Peyer's patch (tissue), 4 donors: ENCODE data around the gene SLC35E2B. TPM values are rescaled to one million over a fixed set of nuclear protein-coding genes. Genes with fewer than 3 reads are reported as not detected.

Experiments
- DNase-seq, 3 donors: peaks; one replicate each; pipeline ENCODE4 v3.0.0-alpha.2; 2017 to 2019
- H3K27ac ChIP-seq, 4 donors: fragments of 200-600 bp; sonication (generic); one replicate each; pipeline ENCODE4 v1.5.1; 2016 to 2019
- H3K27me3 ChIP-seq, 2 donors: fragments of 200-600 bp; sonication (generic); one replicate each; pipeline ENCODE4 v1.5.1; 2019
- H3K36me3 ChIP-seq, 3 donors: fragments of 200-600 bp; sonication (generic); one replicate each; pipeline ENCODE4 v1.5.1; 2016 to 2019
- H3K4me1 ChIP-seq, 4 donors: fragments of 200-600 bp; sonication (generic); one replicate each; pipeline ENCODE4 v1.5.1; 2016 to 2019
- H3K4me3 ChIP-seq, 4 donors: fragments of 200-600 bp; sonication (generic); 1 replicate in 3 of 4; 2 replicates in 1 of 4; pipeline ENCODE4 v1.5.1; 2016 to 2019; ENCODE audit warnings: mild to moderate bottlenecking in 1 of 4
- H3K9me3 ChIP-seq, 4 donors: fragments of 200-600 bp; sonication (generic); one replicate each; pipeline ENCODE4 v1.5.1; 2016 to 2019; ENCODE audit warnings: mild to moderate bottlenecking in 1 of 4
- POLR2A ChIP-seq, 2 donors: fragments of 450-650 bp; IDR thresholded peaks; one replicate each; pipeline ENCODE4 v1.5.1; 2017; ENCODE audit warnings: antibody characterized with exemption in 2 of 2, mild to moderate bottlenecking in 2 of 2, moderate library complexity in 2 of 2
- total RNA-seq, 4 donors: library from RNA; depleted of rRNA; stranded (reverse); fragments of >200 nt; gene quantifications; one replicate each; pipeline ENCODE4 v1.1.0, GENCODE V29; 2016
- TF ChIP-seq, protein P1 (sequence below), 6 experiments: fragments of 450-650 bp in 4 of 6; fragments of 200-600 bp in 2 of 6; sonication (generic) in 1 of 6; IDR thresholded peaks; one replicate each; pipeline ENCODE4 v1.5.1; 2017 to 2019; ENCODE audit warnings: antibody characterized with exemption in 6 of 6, mild to moderate bottlenecking in 3 of 6, moderate library complexity in 1 of 6

SLC35E2B gene
- total RNA-seq, 4 donors from 2014 or later: 76.9 to 132 (median 103) TPM

DNA sequence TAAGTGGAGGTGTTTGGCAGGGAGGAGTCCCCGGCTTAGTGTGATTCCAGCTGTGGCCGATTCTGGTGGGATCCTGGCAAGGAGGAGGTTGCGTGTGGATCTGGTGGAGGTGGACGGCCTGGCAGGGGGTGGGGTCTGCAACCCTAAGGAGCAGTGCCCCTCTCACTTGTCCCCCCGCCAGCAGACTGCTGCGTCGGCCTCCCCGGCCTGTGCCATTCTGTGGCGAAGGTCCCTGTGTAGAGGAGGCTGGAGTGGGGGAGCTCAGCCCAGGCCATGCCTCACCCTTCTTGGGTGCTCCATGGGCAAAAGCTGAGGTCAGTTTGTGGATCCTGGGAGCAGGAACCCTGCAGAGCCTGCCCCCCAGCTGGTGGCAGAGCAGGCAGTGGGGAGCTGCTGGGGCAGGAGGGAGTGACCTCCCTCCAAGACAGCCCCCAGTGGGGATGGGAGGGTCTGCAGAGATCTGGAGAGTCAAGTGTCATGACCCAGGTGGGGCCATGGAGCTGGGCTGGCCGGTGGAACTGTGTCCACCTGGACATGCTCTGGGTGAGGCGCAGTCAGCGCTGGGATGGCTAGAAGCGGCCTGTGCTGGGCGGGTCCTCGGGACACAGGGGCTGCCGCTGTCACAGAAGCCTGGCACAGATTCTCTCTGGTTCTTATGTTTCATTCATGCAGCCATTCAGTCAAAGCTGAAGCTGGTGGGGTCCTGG lies 72.0 kb downstream of the SLC35E2B start:
- Histone ChIP-seq H3K9me3 (no peaks in the 10 kb centered on the region), H3K36me3 (peaks cover 0 to 15% (median 0%) of the 10 kb centered on the region in 3 donors), H3K4me1 (peaks cover 0 to 14% (median 9%) of the 10 kb centered on the region in 4 donors), H3K27ac (no peak overlapping the region), H3K4me3 (no peak overlapping the region), H3K27me3 (no peaks in the 10 kb centered on the region)
- no peak for DNase-seq
- TF ChIP-seq, protein P1, sequence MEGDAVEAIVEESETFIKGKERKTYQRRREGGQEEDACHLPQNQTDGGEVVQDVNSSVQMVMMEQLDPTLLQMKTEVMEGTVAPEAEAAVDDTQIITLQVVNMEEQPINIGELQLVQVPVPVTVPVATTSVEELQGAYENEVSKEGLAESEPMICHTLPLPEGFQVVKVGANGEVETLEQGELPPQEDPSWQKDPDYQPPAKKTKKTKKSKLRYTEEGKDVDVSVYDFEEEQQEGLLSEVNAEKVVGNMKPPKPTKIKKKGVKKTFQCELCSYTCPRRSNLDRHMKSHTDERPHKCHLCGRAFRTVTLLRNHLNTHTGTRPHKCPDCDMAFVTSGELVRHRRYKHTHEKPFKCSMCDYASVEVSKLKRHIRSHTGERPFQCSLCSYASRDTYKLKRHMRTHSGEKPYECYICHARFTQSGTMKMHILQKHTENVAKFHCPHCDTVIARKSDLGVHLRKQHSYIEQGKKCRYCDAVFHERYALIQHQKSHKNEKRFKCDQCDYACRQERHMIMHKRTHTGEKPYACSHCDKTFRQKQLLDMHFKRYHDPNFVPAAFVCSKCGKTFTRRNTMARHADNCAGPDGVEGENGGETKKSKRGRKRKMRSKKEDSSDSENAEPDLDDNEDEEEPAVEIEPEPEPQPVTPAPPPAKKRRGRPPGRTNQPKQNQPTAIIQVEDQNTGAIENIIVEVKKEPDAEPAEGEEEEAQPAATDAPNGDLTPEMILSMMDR (IDR thresholded peaks at IDR 0.05): no peak
- no peak for TF ChIP-seq POLR2A (IDR thresholded peaks at IDR 0.05)

DNA sequence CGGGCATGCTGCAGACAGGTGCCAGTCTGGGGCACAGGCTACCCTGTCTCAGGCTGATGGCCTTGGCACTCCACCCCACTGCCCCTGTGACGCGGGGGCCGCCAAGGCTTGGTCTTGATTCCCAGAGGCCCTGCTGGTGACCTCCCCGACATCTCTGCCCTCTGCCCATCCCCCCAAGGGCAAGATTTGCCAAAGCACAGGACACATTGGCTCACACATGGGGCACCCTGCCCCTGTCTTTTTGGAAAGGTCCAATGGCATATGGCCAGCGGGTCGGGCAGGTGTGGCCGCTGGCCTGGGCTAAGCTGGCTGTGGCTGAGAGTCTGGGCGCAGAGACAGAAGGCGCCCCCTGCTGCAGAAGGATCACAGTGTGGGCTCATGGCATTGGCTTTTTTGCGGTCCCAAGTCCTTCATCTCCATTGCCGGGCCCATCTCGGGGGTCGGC lies 72.7 kb downstream of the SLC35E2B start:
- TF ChIP-seq POLR2A (IDR thresholded peaks at IDR 0.05): no peak
- TF ChIP-seq, protein P1 (IDR thresholded peaks at IDR 0.05): peak in 1 of 6 experiments; percentile 15
- Histone ChIP-seq H3K4me3 (no peak overlapping the region), H3K27me3 (no peaks in the 10 kb centered on the region), H3K36me3 (peaks cover 0 to 15% (median 0%) of the 10 kb centered on the region in 3 donors), H3K9me3 (no peaks in the 10 kb centered on the region), H3K4me1 (peaks cover 0 to 14% (median 10%) of the 10 kb centered on the region in 4 donors), H3K27ac (no peak overlapping the region)
- no peak for DNase-seq

DNA sequence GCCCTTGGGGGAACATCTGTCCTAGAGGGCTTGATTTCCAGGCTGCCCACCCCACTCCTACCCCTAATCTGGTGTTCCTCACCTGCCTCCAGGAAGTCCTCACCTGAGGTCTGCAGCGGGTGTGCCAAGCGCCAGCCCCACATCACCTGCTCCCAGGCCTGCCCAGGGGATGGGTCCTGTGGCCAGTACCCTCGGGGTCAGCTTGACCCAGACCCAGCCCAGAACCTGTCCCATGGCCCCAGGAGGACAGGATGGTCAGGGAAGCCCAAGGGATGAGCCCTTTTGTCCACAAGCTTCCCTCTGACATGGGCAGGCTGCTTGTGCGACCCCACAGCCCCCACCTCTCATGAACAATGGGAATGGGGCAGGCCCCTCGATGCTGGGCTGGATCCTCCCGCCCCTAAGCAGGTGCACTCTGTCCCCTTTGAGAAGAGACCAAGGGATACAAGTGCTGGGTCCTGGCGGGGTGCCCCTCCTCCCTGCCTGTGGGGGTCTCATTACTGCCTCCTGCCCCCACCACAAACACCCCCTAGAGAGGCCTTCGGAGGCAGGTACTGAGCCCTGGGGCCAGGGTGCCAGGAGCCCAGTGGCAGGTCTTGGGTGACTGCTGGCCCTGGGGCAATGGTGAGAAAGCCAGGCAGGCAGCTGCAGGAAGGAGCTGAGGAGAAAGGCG lies 74.1 kb downstream of the SLC35E2B start:
- no peaks in the 10 kb centered on the region for H3K9me3 ChIP-seq

DNA sequence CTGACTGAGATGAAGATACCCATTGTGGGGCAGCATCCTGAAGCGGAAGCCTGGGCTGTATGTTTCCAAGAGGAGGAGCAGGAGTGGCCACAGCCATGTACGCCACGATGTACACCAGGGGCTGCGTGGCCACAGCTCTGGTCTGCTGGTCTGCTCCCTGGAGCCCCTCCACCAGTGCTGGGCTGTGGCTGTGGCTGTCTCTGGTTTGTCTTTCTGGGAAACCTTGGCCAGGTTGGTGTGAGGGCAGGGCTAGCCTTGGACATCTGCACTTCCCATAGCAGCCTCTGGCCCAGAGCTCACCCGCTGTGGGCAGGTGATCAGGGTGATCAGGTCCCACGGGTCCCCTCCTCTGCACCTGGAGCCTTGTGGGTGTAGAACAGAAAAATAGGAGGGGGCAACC lies 74.7 kb downstream of the SLC35E2B start:
- Histone ChIP-seq H3K4me1 (peaks cover 0 to 29% (median 14%) of the 10 kb centered on the region in 4 donors), H3K27me3 (no peaks in the 10 kb centered on the region), H3K9me3 (no peaks in the 10 kb centered on the region), H3K4me3 (no peak overlapping the region), H3K27ac (no peak overlapping the region), H3K36me3 (peaks cover 0 to 15% (median 0%) of the 10 kb centered on the region in 3 donors)
- no peak for TF ChIP-seq POLR2A (IDR thresholded peaks at IDR 0.05)
- TF ChIP-seq, protein P1 (IDR thresholded peaks at IDR 0.05): no peak
- no peak for DNase-seq

More for the DNA sequence above, 74.1 kb downstream of the SLC35E2B start:
- H3K36me3 ChIP-seq: peaks cover 0 to 15% (median 0%) of the 10 kb centered on the region in 3 donors
- H3K27ac ChIP-seq: no peak overlapping the region
- H3K4me3 ChIP-seq: no peak overlapping the region
- no peaks in the 10 kb centered on the region for H3K27me3 ChIP-seq
- no peak for TF ChIP-seq POLR2A (IDR thresholded peaks at IDR 0.05)
- TF ChIP-seq, protein P1 (IDR thresholded peaks at IDR 0.05): no peak
- no peak for DNase-seq
- H3K4me1 ChIP-seq: peaks cover 0 to 26% (median 14%) of the 10 kb centered on the region in 4 donors

DNA sequence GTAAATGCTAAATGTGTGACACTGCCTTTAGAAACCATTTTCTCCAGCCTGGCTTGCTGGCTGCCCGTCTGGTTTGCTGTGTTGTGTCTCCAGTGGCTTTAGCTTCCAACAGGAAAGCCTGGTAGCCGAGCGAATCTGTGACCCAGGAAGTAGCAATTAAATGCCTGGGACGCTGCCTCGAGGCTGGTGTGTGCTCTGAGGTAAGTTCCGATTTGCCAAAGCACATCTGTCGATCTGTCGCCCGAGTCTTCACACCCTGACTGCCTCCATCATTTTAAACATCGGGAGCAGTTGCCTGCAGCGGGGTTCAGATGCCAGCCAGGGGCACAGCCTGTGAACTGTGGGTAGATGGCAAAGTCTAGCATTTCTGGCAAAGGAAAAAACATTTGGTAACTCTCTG lies 75.1 kb downstream of the SLC35E2B start:
- H3K9me3 ChIP-seq: no peaks in the 10 kb centered on the region
- H3K27me3 ChIP-seq: no peaks in the 10 kb centered on the region
- DNase-seq: no peak
- H3K36me3 ChIP-seq: peaks cover 0 to 15% (median 0%) of the 10 kb centered on the region in 3 donors
- no peak overlapping the region for H3K27ac ChIP-seq
- peaks cover 0 to 29% (median 14%) of the 10 kb centered on the region in 4 donors for H3K4me1 ChIP-seq
- H3K4me3 ChIP-seq: no peak overlapping the region
- TF ChIP-seq, protein P1 (IDR thresholded peaks at IDR 0.05): no peak
- no peak for TF ChIP-seq POLR2A (IDR thresholded peaks at IDR 0.05)
